GM21717 (cell line): ENCODE measurements around the gene DLGAP4.
A peak's percentile ranks its signal among the peaks of the same experiment; 100 is the strongest.

ENCODE experiments used
- ATAC-seq: cut with Tn5 transposase; IDR thresholded peaks from one replicate; pipeline ENCODE4 v1.9.1; 2021; ENCODE audit warnings: mild to moderate bottlenecking, moderate library complexity; ENCODE audit not compliant: unreplicated experiment

Gene DLGAP4

GRCh38 chr20:36439040-36439730 lies 133.0 kb downstream of the DLGAP4 start:
- no peak for ATAC-seq

GRCh38 chr20:36439731-36440072 lies 133.6 kb downstream of the DLGAP4 start:
- no peak for ATAC-seq

GRCh38 chr20:36440370-36441026 lies 134.4 kb downstream of the DLGAP4 start:
- no peak for ATAC-seq

- ATAC-seq: no peak
Measured at GRCh38 chr20:36441027-36441414, 134.9 kb downstream of the DLGAP4 start.

- ATAC-seq: no peak
Measured at GRCh38 chr20:36441416-36441815, 135.3 kb downstream of the DLGAP4 start.

- ATAC-seq: no peak
Measured at GRCh38 chr20:36445847-36446246, 139.7 kb downstream of the DLGAP4 start.

- no peak for ATAC-seq
Measured at GRCh38 chr20:36446557-36446956, 140.4 kb downstream of the DLGAP4 start.

GRCh38 chr20:36447101-36447500 lies 141.0 kb downstream of the DLGAP4 start:
- no peak for ATAC-seq

- no peak for ATAC-seq
Measured at GRCh38 chr20:36449663-36450062, 143.5 kb downstream of the DLGAP4 start.

GRCh38 chr20:36454332-36454697 lies 148.2 kb downstream of the DLGAP4 start:
- ATAC-seq: no peak

GRCh38 chr20:36454698-36455427 lies 148.7 kb downstream of the DLGAP4 start:
- no peak for ATAC-seq

- no peak for ATAC-seq
Measured at GRCh38 chr20:36455972-36456625, 150.0 kb downstream of the DLGAP4 start.

GRCh38 chr20:36460648-36461599 lies 154.8 kb downstream of the DLGAP4 start:
- peak; percentile 41 for ATAC-seq

GRCh38 chr20:36461600-36462439 lies 155.7 kb downstream of the DLGAP4 start:
- peak; percentile 4 for ATAC-seq

- ATAC-seq: no peak
Measured at GRCh38 chr20:36462440-36463211, 156.5 kb downstream of the DLGAP4 start.

GRCh38 chr20:36463212-36464061 lies 157.3 kb downstream of the DLGAP4 start:
- ATAC-seq: no peak

- ATAC-seq: no peak
Measured at GRCh38 chr20:36465109-36466080, 159.3 kb downstream of the DLGAP4 start.
